B cell (primary cell): Measurements from ENCODE around the gene CEP85. TPM values are rescaled to one million over a fixed set of nuclear protein-coding genes. Genes with fewer than 3 reads are reported as not detected.

ENCODE experiments used
- ATAC-seq: fragments of 200-7000 bp; cut with Tn5 transposase; one replicate; pipeline ENCODE4 v1.10.0; 2021; ENCODE audit warnings: low read depth, mild to moderate bottlenecking, moderate number of reproducible peaks, moderate library complexity
- CTCF ChIA-PET: fragments of 350-600 bp; sonication (Branson Sonifier 250); formaldehyde crosslinking; loops from one replicate; lab custom pipeline; 2021; ENCODE audit warnings: antibody characterized with exemption, inconsistent platforms; lab: Charles Lee
- POLR2A ChIA-PET: fragments of 350-600 bp; sonication (Branson Sonifier 250); formaldehyde crosslinking; loops from one replicate; lab custom pipeline; 2021; ENCODE audit warnings: antibody characterized with exemption; lab: Charles Lee
- DNase-seq: peaks from one replicate; pipeline ENCODE4 v3.0.0; 2013
- H2AFZ ChIP-seq: 2 replicates; pipeline ENCODE4 v1.6.1; 2012; ENCODE audit warnings: mild to moderate bottlenecking, low read depth, low read length; ENCODE audit not compliant: insufficient read depth, poor library complexity, severe bottlenecking
- H3K27ac ChIP-seq, 2 donors: 1 replicate in 1 of 2; 2 replicates in 1 of 2; pipeline ENCODE4 v1.5.1; 2012 to 2013; ENCODE audit warnings: low read length in 2 of 2, mild to moderate bottlenecking in 2 of 2, moderate library complexity in 1 of 2
- H3K27me3 ChIP-seq, 4 experiments: fragments of 200-600 bp in 1 of 4; sonication (generic) in 1 of 4; replicated peaks in 1 of 4; 1 replicate in 2 of 4; 2 replicates in 2 of 4; pipeline versions ENCODE4 v1.6.1 to v1.7.0; 2013 to 2016; ENCODE audit warnings: low read length in 3 of 4, mild to moderate bottlenecking in 2 of 4, mixed read lengths in 1 of 4, moderate library complexity in 1 of 4; ENCODE audit not compliant: insufficient read depth in 4 of 4, control insufficient read depth in 3 of 4; ENCODE audit errors: control extremely low read depth in 1 of 4
- H3K36me3 ChIP-seq, 2 experiments: replicated peaks in 1 of 2; 1 replicate in 1 of 2; 2 replicates in 1 of 2; pipeline versions ENCODE4 v1.6.1 to v1.7.1; 2013; ENCODE audit warnings: low read length in 1 of 2; ENCODE audit not compliant: insufficient read depth in 2 of 2, control insufficient read depth in 1 of 2; ENCODE audit errors: control extremely low read depth in 1 of 2, extremely low read depth in 1 of 2
- H3K4me1 ChIP-seq, 2 donors: fragments of 200-600 bp in 1 of 2; sonication (generic) in 1 of 2; 1 replicate in 1 of 2; 2 replicates in 1 of 2; pipeline versions ENCODE4 v1.5.1 to v1.6.1; 2013 to 2017; ENCODE audit warnings: low read length in 2 of 2; ENCODE audit not compliant: control insufficient read depth in 2 of 2, insufficient read depth in 2 of 2
- H3K4me2 ChIP-seq: replicated peaks from 2 replicates; pipeline ENCODE3; 2012; ENCODE audit warnings: mild to moderate bottlenecking, low read depth, low read length; ENCODE audit not compliant: poor library complexity, severe bottlenecking
- H3K4me3 ChIP-seq, 5 experiments: fragments of 200-600 bp in 1 of 5; sonication (generic) in 1 of 5; 1 replicate in 3 of 5; 2 replicates in 2 of 5; pipeline versions ENCODE4 v1.5.1 to v1.7.0; 2011 to 2016; ENCODE audit warnings: low read length in 4 of 5, mild to moderate bottlenecking in 4 of 5, low read depth in 2 of 5, control low read depth in 1 of 5, moderate library complexity in 1 of 5; ENCODE audit not compliant: insufficient read depth in 1 of 5; ENCODE audit errors: control extremely low read depth in 1 of 5, extremely low read depth in 1 of 5
- H3K79me2 ChIP-seq: fragments of 200-600 bp; sonication (generic); one replicate; pipeline ENCODE4 v1.6.0; 2016; ENCODE audit warnings: low read length; ENCODE audit not compliant: control insufficient read depth, insufficient read depth
- H3K9ac ChIP-seq: fragments of 200-600 bp; sonication (generic); 2 replicates; pipeline ENCODE4 v1.6.1; 2017; ENCODE audit warnings: mild to moderate bottlenecking, low read length, moderate library complexity
- H3K9me3 ChIP-seq, 3 donors: one replicate each; pipeline versions ENCODE4 v1.6.1 to v1.7.1; 2013; ENCODE audit warnings: low read length in 2 of 3; ENCODE audit not compliant: control insufficient read depth in 2 of 3, insufficient read depth in 1 of 3; ENCODE audit errors: control extremely low read depth in 1 of 3
- H4K20me1 ChIP-seq: 2 replicates; pipeline ENCODE4 v1.6.0; 2012; ENCODE audit warnings: mild to moderate bottlenecking, low read length; ENCODE audit not compliant: insufficient read depth, control insufficient read depth, poor library complexity, severe bottlenecking
- H3K27ac Mint-ChIP-seq: one replicate; pipeline ENCODE4 v1.8.0; 2021; ENCODE audit warnings: mixed read lengths
- H3K27me3 Mint-ChIP-seq: one replicate; pipeline ENCODE4 v1.8.0; 2021; ENCODE audit warnings: mixed read lengths
- H3K4me1 Mint-ChIP-seq: one replicate; pipeline ENCODE4 v1.8.0; 2021; ENCODE audit warnings: mixed read lengths
- H3K4me3 Mint-ChIP-seq: one replicate; pipeline ENCODE4 v1.8.0; 2021; ENCODE audit warnings: mixed read lengths
- H3K9me3 Mint-ChIP-seq: one replicate; pipeline ENCODE4 v1.8.0; 2022; ENCODE audit warnings: mixed read lengths; ENCODE audit not compliant: insufficient read depth
- CTCF ChIP-seq: fragments of 200-600 bp; IDR thresholded peaks from one replicate; pipeline ENCODE4 v1.8.0; 2022; ENCODE audit warnings: antibody characterized with exemption, mild to moderate bottlenecking
- EZH2 ChIP-seq: IDR thresholded peaks from 2 replicates; pipeline ENCODE4 v1.6.1; 2012; ENCODE audit warnings: borderline replicate concordance, low read depth, mild to moderate bottlenecking, moderate library complexity, low read length; ENCODE audit not compliant: insufficient read depth, poor library complexity, severe bottlenecking
- WGBS: methylation state at CpG from one replicate; pipeline ENCODE4 v1.1.5; 2013; ENCODE audit warnings: missing lambda C conversion rate; ENCODE audit not compliant: insufficient coverage; 5-methylcytosine and 5-hydroxymethylcytosine counted together
- intact Hi-C: fragments of 100-400 bp; cut with micrococcal nuclease; formaldehyde crosslinking; loops from one replicate; pipeline ENCODE4 v1.10.0; 2022
- polyA plus RNA-seq: library from polyadenylated mRNA; depleted of rRNA; stranded (reverse); fragments of >200 nt; gene quantifications from 2 replicates; pipeline ENCODE4 v1.2.3, GENCODE V29; 2012
- total RNA-seq, 2 donors: library from RNA; stranded (reverse); fragments of 120-200 nt in 1 of 2; gene quantifications; 1 replicate in 1 of 2; 2 replicates in 1 of 2; pipeline versions ENCODE4 v1.2.3 to v1.2.4, GENCODE V29; 2013 to 2022

CEP85 gene
- total and polyA plus RNA-seq, 2 donors (not counting 1 experiment from before 2014, with no cell fraction given) = 16.2 to 16.3 TPM

- Histone ChIP-seq H3K4me1 (peaks cover 4 to 5% of the 10 kb centered on the region in 2 donors), H3K36me3 (peaks cover 3 to 38% of the 10 kb centered on the region in 2 experiments), H3K4me2 (no peak overlapping the region), H3K27ac (no peak overlapping the region), H4K20me1 (no peaks in the 10 kb centered on the region), H3K79me2 (no peaks in the 10 kb centered on the region), H2AFZ (no peak overlapping the region), H3K9me3 (peaks cover 0 to 6% (median 0%) of the 10 kb centered on the region in 3 donors), H3K9ac (no peak overlapping the region), H3K4me3 (no peak overlapping the region), H3K27me3 (no peaks in the 10 kb centered on the region)
- ATAC-seq (no peak), DNase-seq (no peak)
- POLR2A ChIA-PET = interaction anchor here (0.6 kb wide), 2 partner anchors 11 to 58 kb away, joined by 3 to 4 read pairs; no protein-coding TSS in a partner anchor
- Mint-ChIP-seq H3K9me3 (peaks cover 6% of the 10 kb centered on the region), H3K27ac (no peak overlapping the region), H3K4me3 (no peak overlapping the region), H3K27me3 (no peaks in the 10 kb centered on the region), H3K4me1 (peaks cover 4% of the 10 kb centered on the region)
- WGBS = no CpG with 5 or more reads among the region's 4 CpGs
- CTCF ChIA-PET = interaction anchor here (26.4 kb wide), 1 partner anchor 50 kb away, joined by 1400 read pairs; the partner anchor contains the start of genes CD52 and UBXN11
- intact Hi-C loops = no loop called here
- TF ChIP-seq CTCF = no peak
- TF ChIP-seq EZH2 = no peak
Observed at GRCh38 chr1:26269198-26269550, 35.2 kb downstream of the CEP85 start.

- Mint-ChIP-seq H3K4me3 (no peak overlapping the region), H3K27ac (peak overlapping the region; percentile 57), H3K4me1 (peaks cover 39% of the 10 kb centered on the region), H3K9me3 (no peaks in the 10 kb centered on the region), H3K27me3 (no peaks in the 10 kb centered on the region)
- H3K4me2 ChIP-seq = no peak overlapping the region
- DNase-seq (no peak), ATAC-seq (no peak)
- no peak overlapping the region for H3K27ac ChIP-seq
- peaks cover 0 to 27% of the 10 kb centered on the region in 2 experiments for H3K36me3 ChIP-seq
- peaks cover under 1% of the 10 kb centered on the region for H4K20me1 ChIP-seq
- no peak overlapping the region for H3K4me3 ChIP-seq
- no peak overlapping the region for H2AFZ ChIP-seq
- ChIA-PET POLR2A (interaction anchor here (0.7 to 21.9 kb wide), 4 partner anchors 10 to 1035 kb away, joined by 6 to 1239 read pairs (median 8); partner anchors contain the start of gene CD52), CTCF (interaction anchor here (0.9 to 26.4 kb wide), 17 partner anchors 12 to 195 kb away, joined by 3 to 1400 read pairs (median 4); partner anchors contain the start of genes C1orf232, CD52, CEP85 and UBXN11)
- peaks cover 10% of the 10 kb centered on the region for H3K79me2 ChIP-seq
- intact Hi-C loops = loop anchor here (1.0 kb wide), 4 partner anchors 41 to 146 kb away; partner anchors contain the start of gene CEP85
- WGBS = 100% methylated on average over 4 of the region's 11 CpGs
- peaks cover 27 to 48% of the 10 kb centered on the region in 2 donors for H3K4me1 ChIP-seq
- no peak overlapping the region for H3K9ac ChIP-seq
- no peaks in the 10 kb centered on the region for H3K27me3 ChIP-seq
- no peaks in the 10 kb centered on the region for H3K9me3 ChIP-seq
- TF ChIP-seq CTCF = no peak
- TF ChIP-seq EZH2 = no peak
Observed at GRCh38 chr1:26274801-26275425, 40.9 kb downstream of the CEP85 start.
